Karpas-422 (cell line): ENCODE data around the gene TRIM8. TPM values are rescaled to one million over a fixed set of nuclear protein-coding genes. Genes with fewer than 3 reads are reported as not detected.

Source experiments
- DNase-seq: peaks from one replicate; pipeline ENCODE4 v3.0.0-alpha.2; 2015
- H2AFZ ChIP-seq: fragments of 200-600 bp; sonication (generic); 2 replicates; pipeline ENCODE4 v1.6.1; 2014; ENCODE audit warnings: antibody characterized with exemption, low read length, mixed read lengths
- H3K27ac ChIP-seq: fragments of 200-600 bp; sonication (generic); 2 replicates; pipeline ENCODE4 v1.5.1; 2014; ENCODE audit warnings: mild to moderate bottlenecking, low read length, moderate library complexity
- H3K27me3 ChIP-seq: fragments of 200-600 bp; sonication (generic); 2 replicates; pipeline ENCODE4 v1.6.1; 2014; ENCODE audit warnings: low read length, mixed read lengths
- H3K36me3 ChIP-seq: fragments of 200-600 bp; sonication (generic); 2 replicates; pipeline ENCODE4 v1.6.1; 2014; ENCODE audit warnings: low read length, mixed read lengths; ENCODE audit not compliant: insufficient read depth
- H3K4me1 ChIP-seq: fragments of 200-600 bp; sonication (generic); 2 replicates; pipeline ENCODE4 v1.6.1; 2014; ENCODE audit warnings: mild to moderate bottlenecking, low read length, mixed read lengths
- H3K4me2 ChIP-seq: fragments of 200-600 bp; sonication (generic); 2 replicates; pipeline ENCODE4 v1.6.1; 2014; ENCODE audit warnings: low read length, low read depth, mild to moderate bottlenecking; ENCODE audit not compliant: poor library complexity, severe bottlenecking
- H3K4me3 ChIP-seq: fragments of 200-600 bp; sonication (generic); 2 replicates; pipeline ENCODE4 v1.5.1; 2014; ENCODE audit warnings: mild to moderate bottlenecking, antibody characterized with exemption, low read length, mixed read lengths
- H3K79me2 ChIP-seq: fragments of 200-600 bp; sonication (generic); 2 replicates; pipeline ENCODE4 v1.6.1; 2014; ENCODE audit warnings: mild to moderate bottlenecking, low read length, mixed read lengths
- H3K9ac ChIP-seq: fragments of 200-600 bp; sonication (generic); 2 replicates; pipeline ENCODE4 v1.6.0; 2014; ENCODE audit warnings: low read length
- H3K9me2 ChIP-seq: fragments of 200-600 bp; sonication (generic), shearing (Covaris generic); replicated peaks from 2 replicates; pipeline ENCODE4 v1.6.0; 2014; ENCODE audit warnings: mild to moderate bottlenecking, low read length, moderate library complexity; ENCODE audit not compliant: insufficient read depth
- H3K9me3 ChIP-seq: fragments of 300-700, 200-600 bp; sonication (generic); 2 replicates; pipeline ENCODE4 v1.6.1; 2014; ENCODE audit warnings: low read length, mixed read lengths
- H4K20me1 ChIP-seq: fragments of 200-600 bp; sonication (generic); 2 replicates; pipeline ENCODE4 v1.6.1; 2014; ENCODE audit warnings: mild to moderate bottlenecking, antibody characterized with exemption, low read length, low read depth; ENCODE audit not compliant: insufficient read depth
- total RNA-seq: library from RNA; depleted of rRNA; stranded (reverse); fragments of >200 nt; shearing (Covaris generic); gene quantifications from 2 replicates; pipeline ENCODE4 v1.2.3, GENCODE V29; 2014; ENCODE audit warnings: low replicate concordance

The TRIM8 gene
- total RNA-seq, 1 experiment from 2014 or later, result 111 TPM

DNA sequence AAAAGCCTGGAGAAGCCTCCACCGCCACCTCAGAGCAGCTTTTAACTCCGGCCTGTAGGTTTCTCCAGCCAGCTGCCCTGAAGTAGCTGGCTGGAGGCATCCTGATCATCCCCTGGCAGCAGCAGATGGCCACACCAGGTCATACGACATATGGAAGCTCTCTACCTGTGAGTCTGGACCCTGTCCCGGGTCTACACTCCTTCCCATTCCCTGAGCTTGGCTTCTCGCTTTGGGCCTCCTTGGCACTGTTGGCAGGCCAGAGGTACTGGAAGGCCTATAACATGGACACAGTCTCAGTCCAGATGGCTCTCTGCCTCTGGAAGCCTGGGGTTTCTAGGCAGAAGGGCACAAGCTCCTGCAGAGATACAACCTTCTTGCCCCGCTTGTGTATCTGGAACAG lies 43.5 kb upstream of the TRIM8 start:
- Histone ChIP-seq H3K9ac (no peak overlapping the region), H3K4me2 (no peak overlapping the region), H3K9me2 (no peaks in the 10 kb centered on the region)

DNA sequence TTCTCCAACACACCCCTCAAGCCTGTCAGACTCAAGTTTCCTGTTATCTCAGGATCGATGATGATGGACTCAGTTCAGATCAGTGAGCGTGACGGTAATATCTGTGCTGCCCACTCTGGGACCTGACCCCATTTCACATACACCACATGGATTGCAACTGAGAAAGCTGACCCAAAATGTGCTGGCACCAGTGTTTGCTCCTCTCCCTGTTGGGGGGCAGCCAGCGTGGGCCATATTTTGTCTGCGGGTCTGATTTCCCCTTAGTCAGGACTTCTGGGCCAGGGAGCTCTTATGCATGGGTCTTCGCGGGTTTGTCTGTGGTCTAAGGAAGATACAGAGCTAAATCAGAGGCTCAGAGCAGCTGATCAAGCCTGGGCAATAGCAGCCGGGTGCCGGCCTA lies 42.6 kb upstream of the TRIM8 start:
- no peaks in the 10 kb centered on the region for H3K9me2 ChIP-seq
- H2AFZ ChIP-seq, result no peak overlapping the region
- H3K27ac ChIP-seq, result no peak overlapping the region
- no peaks in the 10 kb centered on the region for H3K27me3 ChIP-seq
- no peak overlapping the region for H3K4me2 ChIP-seq
- DNase-seq, result no peak
- H3K36me3 ChIP-seq, result 0 out of 2 replicates have a peak, but pooled peaks cover 5% of the 10 kb centered on the region
- H3K9ac ChIP-seq, result no peak overlapping the region
- no peaks in the 10 kb centered on the region for H3K79me2 ChIP-seq
- H4K20me1 ChIP-seq, result no peaks in the 10 kb centered on the region
- H3K4me3 ChIP-seq, result no peak overlapping the region
- H3K9me3 ChIP-seq, result no peaks in the 10 kb centered on the region
- H3K4me1 ChIP-seq, result no peaks in the 10 kb centered on the region

More for the DNA sequence above, 43.5 kb upstream of the TRIM8 start:
- H3K27ac ChIP-seq, result no peak overlapping the region
- H3K4me1 ChIP-seq, result no peaks in the 10 kb centered on the region
- H3K9me3 ChIP-seq, result no peaks in the 10 kb centered on the region
- no peak overlapping the region for H2AFZ ChIP-seq
- no peaks in the 10 kb centered on the region for H3K79me2 ChIP-seq
- H3K4me3 ChIP-seq, result no peak overlapping the region
- DNase-seq, result no peak
- no peaks in the 10 kb centered on the region for H3K27me3 ChIP-seq
- no peaks in the 10 kb centered on the region for H4K20me1 ChIP-seq
- H3K36me3 ChIP-seq, result 0 out of 2 replicates have a peak, but pooled peaks cover 5% of the 10 kb centered on the region

DNA sequence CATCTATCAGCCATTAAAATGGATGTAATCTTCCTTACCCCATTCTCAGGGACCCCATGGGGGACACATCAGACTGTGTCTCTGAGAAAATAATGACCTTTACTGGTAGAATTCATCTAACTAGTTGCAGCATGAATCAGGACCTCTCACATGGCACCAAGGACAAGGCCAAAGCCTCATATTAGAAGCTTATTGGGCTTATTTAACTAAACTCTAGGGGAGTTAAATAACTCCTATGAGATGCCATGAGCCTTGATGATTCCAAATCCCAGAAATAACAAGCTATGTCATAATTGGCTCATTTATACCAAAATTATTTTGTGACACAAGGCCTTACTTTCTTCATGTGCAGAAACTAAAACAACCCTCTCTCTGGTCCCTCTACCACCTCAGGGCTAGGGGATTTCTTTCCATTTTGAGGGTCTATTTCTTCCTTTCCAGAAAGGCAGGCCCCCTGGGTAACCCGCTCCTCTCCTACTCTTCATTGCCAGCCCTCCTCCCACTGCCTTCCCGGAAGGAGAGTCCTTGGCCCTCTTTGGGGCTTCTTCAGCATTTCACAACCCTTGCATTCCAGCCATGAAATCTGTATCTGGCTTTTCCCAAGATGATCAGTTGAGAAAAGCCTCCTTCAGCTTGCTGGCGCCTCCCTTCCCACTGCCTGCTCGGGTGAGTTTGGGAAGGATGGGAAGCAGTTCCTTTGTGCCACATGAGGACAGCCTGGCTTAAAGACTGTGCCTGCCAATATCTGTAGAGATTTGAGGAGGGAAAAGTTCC lies 41.8 kb upstream of the TRIM8 start:
- no peak overlapping the region for H2AFZ ChIP-seq
- no peaks in the 10 kb centered on the region for H3K27me3 ChIP-seq
- 0 out of 2 replicates have a peak, but pooled peaks cover 1% of the 10 kb centered on the region for H3K36me3 ChIP-seq
- H4K20me1 ChIP-seq, result no peaks in the 10 kb centered on the region
- no peak for DNase-seq
- H3K4me1 ChIP-seq, result no peaks in the 10 kb centered on the region
- no peak overlapping the region for H3K27ac ChIP-seq
- no peak overlapping the region for H3K4me2 ChIP-seq
- H3K9ac ChIP-seq, result no peak overlapping the region
- no peak overlapping the region for H3K4me3 ChIP-seq
- no peaks in the 10 kb centered on the region for H3K9me2 ChIP-seq
- no peaks in the 10 kb centered on the region for H3K9me3 ChIP-seq
- no peaks in the 10 kb centered on the region for H3K79me2 ChIP-seq

DNA sequence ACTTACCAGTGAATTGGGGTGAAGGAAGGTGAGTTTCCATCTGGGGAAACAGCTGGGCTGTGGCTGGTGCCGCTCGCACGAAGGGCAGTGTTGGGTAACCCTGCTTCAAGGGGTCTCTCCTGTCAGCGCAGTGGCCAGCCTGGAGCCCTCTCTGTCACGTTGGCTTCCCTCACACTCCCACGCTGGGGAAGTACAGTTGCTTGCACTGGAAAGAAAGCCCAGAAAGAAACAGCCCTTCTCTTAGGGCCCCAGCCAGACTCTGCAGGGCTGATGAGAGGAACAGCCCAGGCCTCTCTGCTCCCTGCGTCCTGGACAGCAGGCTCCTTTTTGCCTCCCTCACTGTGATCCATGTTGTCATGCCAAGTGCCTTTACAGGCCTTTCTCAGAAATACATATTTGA lies 40.3 kb upstream of the TRIM8 start:
- Histone ChIP-seq H3K4me3 (no peak overlapping the region), H3K36me3 (no peaks in the 10 kb centered on the region), H3K79me2 (no peaks in the 10 kb centered on the region), H4K20me1 (no peaks in the 10 kb centered on the region), H2AFZ (no peak overlapping the region), H3K9me2 (no peaks in the 10 kb centered on the region), H3K27me3 (no peaks in the 10 kb centered on the region), H3K9me3 (no peaks in the 10 kb centered on the region), H3K4me2 (no peak overlapping the region), H3K9ac (no peak overlapping the region), H3K4me1 (no peaks in the 10 kb centered on the region), H3K27ac (no peak overlapping the region)
- DNase-seq, result no peak

DNA sequence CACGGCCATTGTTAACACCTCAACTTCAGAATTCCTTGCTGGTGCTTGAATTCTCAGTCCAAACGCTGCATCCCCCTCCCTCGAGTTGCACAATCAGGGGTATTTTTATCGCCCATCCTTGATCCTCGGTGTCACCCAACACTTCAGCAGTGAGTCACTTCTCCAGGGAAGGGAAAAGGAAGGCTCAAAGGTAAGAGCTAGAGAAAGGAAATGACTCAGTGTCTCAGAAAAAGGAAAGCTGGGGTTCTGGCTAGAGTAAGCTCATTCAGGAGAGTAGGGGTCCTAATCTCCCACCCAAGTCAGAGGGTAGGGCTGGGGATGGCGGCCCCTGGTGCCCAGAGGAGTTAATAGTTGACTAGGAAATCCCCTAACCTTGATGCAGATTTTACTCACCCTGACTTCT lies 39.8 kb upstream of the TRIM8 start:
- Histone ChIP-seq H3K27me3 (no peaks in the 10 kb centered on the region), H3K4me3 (no peak overlapping the region), H3K4me1 (no peaks in the 10 kb centered on the region), H3K27ac (no peak overlapping the region), H3K79me2 (no peaks in the 10 kb centered on the region), H3K9me3 (no peaks in the 10 kb centered on the region), H3K36me3 (no peaks in the 10 kb centered on the region), H3K9me2 (no peaks in the 10 kb centered on the region), H3K9ac (no peak overlapping the region), H2AFZ (no peak overlapping the region), H4K20me1 (no peaks in the 10 kb centered on the region), H3K4me2 (no peak overlapping the region)
- no peak for DNase-seq

DNA sequence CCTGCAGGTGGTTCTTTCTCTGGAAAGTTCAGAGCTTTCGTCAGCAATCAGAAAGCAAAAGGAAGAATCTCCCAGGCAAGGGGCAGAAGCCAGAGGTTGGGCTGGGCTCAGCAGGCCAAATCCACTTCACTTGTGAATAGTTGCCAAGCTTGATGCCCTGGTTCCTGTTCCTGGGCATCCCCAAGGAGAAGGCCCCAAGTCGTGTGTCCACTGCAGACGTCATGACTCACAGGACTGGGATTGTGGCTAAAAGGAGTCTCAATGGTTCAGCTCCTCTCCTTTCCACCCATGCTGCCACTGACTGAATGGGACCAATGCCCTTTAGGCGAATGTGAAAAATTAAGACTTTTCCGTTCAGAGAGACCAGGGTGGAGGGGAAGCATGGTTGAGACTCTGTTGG lies 38.6 kb upstream of the TRIM8 start:
- H2AFZ ChIP-seq, result no peak overlapping the region
- no peaks in the 10 kb centered on the region for H3K9me3 ChIP-seq
- no peaks in the 10 kb centered on the region for H3K9me2 ChIP-seq
- no peak overlapping the region for H3K9ac ChIP-seq
- H3K4me2 ChIP-seq, result no peak overlapping the region
- H3K4me1 ChIP-seq, result no peaks in the 10 kb centered on the region
- H4K20me1 ChIP-seq, result no peaks in the 10 kb centered on the region
- H3K4me3 ChIP-seq, result no peak overlapping the region
- no peaks in the 10 kb centered on the region for H3K79me2 ChIP-seq
- no peaks in the 10 kb centered on the region for H3K36me3 ChIP-seq
- no peak for DNase-seq
- H3K27me3 ChIP-seq, result no peaks in the 10 kb centered on the region
- no peak overlapping the region for H3K27ac ChIP-seq

DNA sequence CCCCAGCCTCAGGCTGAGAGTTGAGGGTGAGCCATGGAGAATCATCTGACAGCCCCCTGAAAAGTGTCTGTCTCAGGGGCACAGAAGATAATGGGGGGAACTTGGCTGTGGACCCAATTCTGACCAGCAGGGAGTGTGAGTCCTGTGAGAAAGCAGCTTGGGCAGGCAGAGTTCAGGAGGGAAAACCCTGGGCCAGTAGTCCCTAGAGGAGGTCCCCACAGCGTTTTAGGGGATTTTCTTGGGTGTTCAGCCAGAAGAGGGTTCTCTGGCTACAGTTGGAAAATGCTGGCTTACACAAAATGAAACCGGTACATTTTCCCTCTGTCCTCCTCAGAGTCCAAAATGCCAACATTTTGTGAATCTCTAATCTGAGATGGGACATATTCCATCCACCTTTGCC lies 35.8 kb upstream of the TRIM8 start:
- no peaks in the 10 kb centered on the region for H4K20me1 ChIP-seq
- H3K9me2 ChIP-seq, result no peaks in the 10 kb centered on the region
- DNase-seq, result no peak
- no peak overlapping the region for H3K4me3 ChIP-seq
- H3K9me3 ChIP-seq, result no peaks in the 10 kb centered on the region
- H3K4me1 ChIP-seq, result no peaks in the 10 kb centered on the region
- H3K36me3 ChIP-seq, result no peaks in the 10 kb centered on the region
- H3K79me2 ChIP-seq, result no peaks in the 10 kb centered on the region
- no peak overlapping the region for H2AFZ ChIP-seq
- no peak overlapping the region for H3K9ac ChIP-seq
- H3K27ac ChIP-seq, result no peak overlapping the region
- H3K4me2 ChIP-seq, result no peak overlapping the region
- H3K27me3 ChIP-seq, result no peaks in the 10 kb centered on the region

DNA sequence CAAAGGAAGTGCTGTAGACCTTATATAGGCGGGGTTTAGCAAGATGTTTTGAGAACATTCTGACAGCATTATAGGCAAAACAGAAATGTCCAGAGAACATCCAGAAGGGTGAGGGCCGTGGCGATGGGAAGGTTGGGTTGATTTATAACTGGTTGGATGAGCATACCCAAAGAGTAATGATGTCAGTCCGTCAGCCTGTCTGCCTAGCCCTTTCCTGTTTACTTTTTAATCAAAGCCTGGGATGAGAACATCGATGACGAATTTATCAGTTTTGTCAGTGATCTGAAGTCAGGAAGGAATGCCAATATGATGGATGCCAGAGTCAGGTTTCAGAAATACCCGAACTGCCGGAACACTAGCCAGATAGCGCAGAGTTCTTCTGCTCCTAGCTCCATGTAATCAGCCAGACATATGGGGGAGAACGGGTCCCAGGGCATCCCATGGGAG lies 33.8 kb upstream of the TRIM8 start:
- H3K4me2 ChIP-seq, result no peak overlapping the region
- H3K9me3 ChIP-seq, result no peaks in the 10 kb centered on the region
- no peak overlapping the region for H2AFZ ChIP-seq
- DNase-seq, result no peak
- H3K9me2 ChIP-seq, result no peaks in the 10 kb centered on the region
- H3K4me1 ChIP-seq, result no peaks in the 10 kb centered on the region
- H4K20me1 ChIP-seq, result no peaks in the 10 kb centered on the region
- H3K36me3 ChIP-seq, result no peaks in the 10 kb centered on the region
- H3K79me2 ChIP-seq, result no peaks in the 10 kb centered on the region
- H3K4me3 ChIP-seq, result no peak overlapping the region
- no peak overlapping the region for H3K27ac ChIP-seq
- H3K9ac ChIP-seq, result no peak overlapping the region
- no peaks in the 10 kb centered on the region for H3K27me3 ChIP-seq
